ENCODE measurements around the gene TTC9.

TTC9 gene

GRCh38 chr14:70645892-70646291 is 4.2 kb downstream of the TTC9 start:
- no peak for DNase-seq (ENCODE audit: low spot score)

DNA sequence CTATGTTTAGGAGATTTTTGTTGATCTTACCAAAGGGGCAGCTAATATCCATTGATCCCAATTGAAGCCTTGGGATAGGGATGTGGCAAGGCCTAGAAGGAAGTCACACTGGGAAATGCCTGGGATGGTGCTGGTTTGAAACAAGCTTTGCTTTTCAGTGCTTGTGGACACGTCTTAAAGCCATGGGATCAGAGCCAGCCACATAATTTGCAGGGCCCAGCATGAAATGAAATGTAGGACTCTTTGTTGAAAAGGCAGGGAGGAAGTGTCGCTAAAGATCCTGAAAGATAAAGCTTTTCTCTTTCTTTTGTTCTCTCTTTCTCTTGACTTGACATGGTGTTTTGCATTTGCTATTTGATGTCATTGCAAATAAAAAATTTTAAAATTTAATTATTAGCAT is 5.0 kb downstream of the TTC9 start:
- no peak for DNase-seq (ENCODE audit: low spot score)

DNA sequence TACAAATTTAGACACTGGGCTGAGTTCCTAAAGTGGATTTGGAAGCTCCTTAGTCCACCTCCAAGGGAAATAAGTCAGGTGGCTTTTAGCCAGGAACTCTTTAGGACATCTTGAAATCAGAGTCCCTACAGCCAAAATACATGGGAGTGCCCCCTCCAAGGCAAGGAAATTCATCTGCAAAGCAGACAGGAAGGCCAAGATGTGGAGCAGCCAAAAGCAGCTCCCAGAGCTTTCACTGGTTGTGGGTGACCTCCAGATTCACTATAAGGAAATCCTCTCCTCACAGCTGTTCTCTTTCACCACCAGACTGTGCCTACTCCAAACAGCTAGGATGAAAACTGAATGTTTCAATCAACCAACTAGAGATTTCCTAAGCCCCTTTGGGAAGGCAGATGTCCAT is 6.6 kb downstream of the TTC9 start:
- no peak for DNase-seq (ENCODE audit: low spot score)

DNA sequence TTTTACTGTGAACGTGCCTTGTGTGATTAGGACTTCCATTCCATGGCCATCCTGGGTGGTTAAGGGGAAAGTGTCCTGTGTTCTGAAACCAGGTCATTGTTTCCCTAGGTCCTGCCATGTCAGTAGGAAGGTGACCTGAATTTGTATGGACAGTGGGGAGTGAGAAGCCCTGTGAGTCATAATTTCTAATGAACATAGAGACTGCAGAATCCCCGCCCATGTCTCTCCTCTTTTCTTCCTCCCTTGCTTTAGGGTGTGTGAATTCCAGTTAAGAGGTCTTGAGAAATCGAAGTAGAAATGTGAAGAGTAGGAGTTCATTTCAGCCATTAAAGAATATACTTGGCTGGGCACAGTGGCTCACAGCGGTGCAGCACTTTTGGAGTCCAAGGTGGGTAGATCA is 8.1 kb downstream of the TTC9 start:
- no peak for DNase-seq (ENCODE audit: low spot score)

DNA sequence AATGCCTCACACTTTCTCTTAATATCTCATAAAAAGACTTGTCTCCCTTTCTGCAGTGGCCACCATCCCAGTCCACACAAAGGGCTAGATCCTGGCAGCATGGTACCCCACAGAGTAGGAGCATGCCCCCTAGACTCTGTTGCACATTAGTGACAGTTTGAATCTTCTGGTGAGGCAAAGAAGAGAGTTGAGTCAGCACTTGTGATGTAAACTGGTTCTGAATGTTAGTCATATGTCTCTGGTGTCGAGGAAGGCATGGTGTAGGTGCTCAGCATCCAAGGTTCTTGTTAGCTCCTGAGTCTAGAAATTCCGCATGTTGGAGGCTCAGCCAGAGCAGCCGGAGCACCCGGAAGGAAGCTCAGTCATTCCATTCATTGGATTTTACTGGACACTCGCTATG is 9.8 kb downstream of the TTC9 start:
- DNase-seq (ENCODE audit: low spot score), result no peak

- DNase-seq (ENCODE audit: low spot score), result no peak
These were observed 11.2 kb downstream of the TTC9 start for GRCh38 chr14:70652871-70653270.

DNA sequence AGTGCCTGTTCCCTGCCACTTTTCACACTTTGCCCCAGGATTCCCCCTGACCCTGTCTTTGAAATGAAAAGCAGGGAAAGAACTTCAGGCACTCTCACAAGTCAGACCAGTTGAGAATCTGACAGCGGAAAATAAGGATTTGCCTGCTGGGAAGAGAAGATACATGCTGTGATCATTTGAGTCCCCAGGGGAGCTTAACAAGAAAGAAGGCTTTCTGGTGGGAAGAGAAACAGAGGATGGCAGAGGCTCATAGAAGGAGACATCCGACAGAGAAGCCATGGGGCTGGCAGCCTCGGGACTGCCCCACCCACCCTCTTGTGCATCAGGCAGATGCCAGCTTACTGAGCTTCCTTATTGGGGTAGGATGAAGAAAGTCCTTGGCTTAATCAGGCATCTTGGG is 11.9 kb downstream of the TTC9 start:
- no peak for DNase-seq (ENCODE audit: low spot score)

DNA sequence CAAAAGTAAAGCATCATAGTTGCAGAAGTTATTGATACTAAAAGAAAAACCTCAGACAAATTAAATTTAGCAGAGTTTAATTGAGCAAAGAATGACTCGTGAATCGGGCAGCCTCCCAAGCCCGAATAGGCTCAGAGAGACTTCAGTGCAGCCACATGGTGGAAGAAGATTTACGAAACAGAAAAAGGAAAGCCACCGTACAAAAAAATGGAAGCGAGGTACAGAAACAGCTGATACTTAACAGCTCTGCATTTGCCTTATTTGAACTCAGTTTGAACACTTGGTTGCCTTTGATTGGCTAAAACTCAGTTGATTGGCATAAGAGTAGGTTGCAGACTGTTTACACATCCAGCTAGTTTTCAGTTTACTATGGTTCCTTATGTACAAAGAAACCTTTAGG is 12.9 kb downstream of the TTC9 start:
- DNase-seq (ENCODE audit: low spot score), result no peak

DNA sequence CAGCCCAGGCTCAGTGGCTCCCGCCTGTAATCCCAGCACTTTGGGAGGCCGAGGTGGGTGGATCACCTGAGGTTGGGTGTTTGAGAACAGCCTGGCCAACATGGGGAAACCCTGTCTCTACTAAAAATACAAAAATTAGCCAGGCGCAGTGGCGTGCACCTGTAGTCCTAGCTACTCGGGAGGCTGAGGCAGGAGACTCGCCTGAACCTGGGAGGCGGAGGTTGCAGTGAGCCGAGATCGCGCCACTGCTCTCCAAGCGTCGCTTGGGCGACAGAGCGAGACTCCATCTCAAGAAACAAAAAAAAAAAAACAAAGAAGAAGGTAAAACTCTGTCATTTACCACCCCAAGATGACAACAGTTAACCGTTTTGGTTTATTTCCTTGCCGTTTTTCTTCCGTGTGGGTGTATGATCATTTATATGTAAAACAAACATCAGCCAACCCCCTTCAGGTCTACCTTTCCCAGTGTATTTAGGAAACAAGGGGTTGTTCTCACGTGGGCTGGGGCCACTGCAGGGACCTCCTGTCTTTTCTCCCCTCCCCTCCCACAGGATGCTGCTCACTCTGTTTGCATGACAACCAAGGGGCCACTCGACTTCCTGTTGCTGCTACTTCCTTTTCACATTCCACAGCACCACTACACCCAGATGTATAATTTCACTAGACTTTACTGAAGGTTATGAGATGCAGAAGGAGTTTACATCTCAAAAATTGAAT is 13.6 kb downstream of the TTC9 start:
- no peak for DNase-seq (ENCODE audit: low spot score)

- DNase-seq (ENCODE audit: low spot score), result no peak
These were observed 17.2 kb downstream of the TTC9 start for GRCh38 chr14:70658899-70659298.

- no peak for DNase-seq (ENCODE audit: low spot score)
These were observed 19.5 kb downstream of the TTC9 start for GRCh38 chr14:70660967-70661893.

DNA sequence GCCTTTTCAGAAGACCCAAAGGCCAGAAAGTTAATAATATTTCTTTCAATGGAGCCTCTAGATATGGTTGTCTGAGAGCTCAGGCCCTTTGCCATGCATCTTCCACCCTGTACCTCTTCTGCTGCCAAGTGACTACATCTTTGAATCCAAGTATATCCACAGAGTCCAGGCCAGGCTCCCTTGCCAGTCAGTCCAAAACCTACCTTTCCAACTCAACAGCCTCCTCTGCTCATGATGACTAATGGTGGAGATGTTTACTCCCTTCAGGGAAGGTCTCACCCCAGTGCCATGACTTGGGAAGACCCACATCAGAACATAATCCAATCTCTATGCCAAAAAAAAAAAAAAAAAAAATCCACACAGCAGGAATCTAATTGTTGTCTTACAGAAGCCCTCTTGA is 20.4 kb downstream of the TTC9 start:
- no peak for DNase-seq (ENCODE audit: low spot score)

GRCh38 chr14:70662816-70663215 is 21.1 kb downstream of the TTC9 start:
- DNase-seq (ENCODE audit: low spot score), result no peak

DNA sequence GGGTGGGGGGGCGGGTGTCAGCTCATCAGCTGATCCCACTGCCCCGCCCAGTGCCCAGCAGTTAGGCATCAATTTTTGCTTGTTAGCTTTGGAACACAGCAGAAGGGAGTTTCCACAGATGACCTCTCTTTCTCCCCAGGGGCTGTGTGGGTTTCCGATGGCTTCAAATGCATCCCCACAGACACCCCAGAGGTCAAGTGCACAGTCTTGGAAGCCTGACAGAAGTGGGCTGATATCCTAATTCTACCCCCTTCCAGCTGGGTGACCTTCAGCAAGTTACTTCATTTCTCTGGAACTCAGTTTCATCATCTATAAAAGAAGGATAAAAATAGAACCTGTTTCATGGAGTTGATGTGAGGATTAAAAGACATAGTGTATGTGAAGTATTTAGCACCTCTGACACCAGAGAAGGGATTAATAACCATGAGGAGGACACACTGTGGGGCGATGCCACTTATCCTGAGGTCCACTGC is 22.0 kb downstream of the TTC9 start:
- peak; percentile 19 for DNase-seq (ENCODE audit: low spot score)

DNA sequence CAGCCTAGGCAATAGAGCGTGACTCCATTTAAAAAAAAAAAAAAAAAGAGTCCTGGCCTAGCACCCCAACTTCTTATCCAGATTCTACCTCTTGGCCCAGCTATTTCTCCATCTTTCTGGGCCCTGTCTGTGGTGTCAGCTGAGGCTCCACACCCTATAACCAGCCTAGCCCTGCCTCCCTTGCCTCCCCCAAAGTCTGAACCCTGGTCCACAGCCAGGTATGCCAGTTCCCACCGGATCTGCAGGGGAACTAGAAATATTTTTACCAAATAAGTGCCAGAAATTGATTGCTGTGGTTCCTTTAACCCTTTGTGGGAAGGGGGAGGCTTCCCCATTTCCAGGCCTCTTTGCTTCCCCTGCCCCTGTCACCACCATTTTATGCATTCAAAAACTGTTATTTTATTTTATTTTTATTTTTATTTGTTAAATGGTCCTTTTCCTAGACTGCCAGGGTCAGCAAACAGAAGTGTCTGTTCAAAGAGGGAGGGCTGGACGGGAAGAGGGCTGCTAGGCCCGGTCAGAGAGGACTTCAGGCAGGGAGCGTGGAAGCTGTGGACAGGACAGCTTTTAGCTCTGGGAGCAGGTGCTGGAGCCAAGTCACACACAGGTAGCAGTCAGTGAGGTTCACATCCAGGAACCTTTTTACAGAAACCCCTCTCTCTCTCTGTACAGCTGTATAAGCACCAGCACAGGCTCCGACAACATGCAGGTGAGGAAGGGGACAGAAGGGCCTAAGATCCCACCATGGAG is 23.2 kb downstream of the TTC9 start:
- DNase-seq (ENCODE audit: low spot score), result no peak

DNA sequence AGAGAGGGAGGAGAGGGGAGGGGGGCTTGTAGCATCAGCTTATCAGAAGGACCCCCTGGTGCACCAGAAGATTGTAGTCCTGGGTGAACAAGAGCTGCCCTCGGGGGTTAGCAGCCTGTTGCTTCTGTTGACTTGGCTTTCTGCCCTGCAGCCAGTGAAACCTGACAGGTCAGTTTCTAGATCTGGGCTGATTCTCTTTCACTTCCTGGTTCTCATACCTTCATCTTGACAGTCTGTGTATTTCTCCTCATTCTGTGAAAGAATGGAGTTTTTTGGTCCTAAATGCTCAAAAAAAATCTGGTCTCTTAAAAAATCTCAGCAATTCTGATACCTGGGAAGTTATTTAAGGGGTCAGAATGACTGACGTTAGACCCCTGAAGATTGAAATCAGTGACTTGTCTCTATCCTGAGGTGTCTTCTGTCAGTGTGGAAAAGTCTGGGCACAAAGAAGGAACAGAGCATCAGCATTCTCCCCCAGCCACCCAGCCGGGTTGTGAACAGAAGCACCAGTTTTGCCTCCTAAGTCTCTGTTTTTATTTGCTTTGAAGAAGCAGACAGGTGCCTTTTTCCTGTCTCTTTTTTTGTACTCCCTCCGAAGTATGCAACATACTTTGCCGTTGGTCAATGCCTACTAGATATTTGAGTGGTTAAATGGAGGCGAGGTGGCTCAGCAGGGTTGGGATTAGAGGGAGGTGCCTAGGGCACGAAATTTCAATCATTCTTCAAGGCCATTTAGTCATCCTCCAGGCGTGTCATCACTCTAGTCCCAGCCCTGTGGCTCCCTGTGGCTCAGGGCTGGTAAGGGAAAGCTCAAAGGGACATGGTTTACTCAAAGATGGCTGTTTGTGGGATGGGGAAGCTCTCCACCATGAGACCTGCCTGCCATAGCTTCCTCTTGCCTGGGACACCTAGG is 24.0 kb downstream of the TTC9 start:
- peak; percentile 43 for DNase-seq (ENCODE audit: low spot score)

GRCh38 chr14:70666361-70666686 is 24.6 kb downstream of the TTC9 start:
- DNase-seq (ENCODE audit: low spot score), result no peak

DNA sequence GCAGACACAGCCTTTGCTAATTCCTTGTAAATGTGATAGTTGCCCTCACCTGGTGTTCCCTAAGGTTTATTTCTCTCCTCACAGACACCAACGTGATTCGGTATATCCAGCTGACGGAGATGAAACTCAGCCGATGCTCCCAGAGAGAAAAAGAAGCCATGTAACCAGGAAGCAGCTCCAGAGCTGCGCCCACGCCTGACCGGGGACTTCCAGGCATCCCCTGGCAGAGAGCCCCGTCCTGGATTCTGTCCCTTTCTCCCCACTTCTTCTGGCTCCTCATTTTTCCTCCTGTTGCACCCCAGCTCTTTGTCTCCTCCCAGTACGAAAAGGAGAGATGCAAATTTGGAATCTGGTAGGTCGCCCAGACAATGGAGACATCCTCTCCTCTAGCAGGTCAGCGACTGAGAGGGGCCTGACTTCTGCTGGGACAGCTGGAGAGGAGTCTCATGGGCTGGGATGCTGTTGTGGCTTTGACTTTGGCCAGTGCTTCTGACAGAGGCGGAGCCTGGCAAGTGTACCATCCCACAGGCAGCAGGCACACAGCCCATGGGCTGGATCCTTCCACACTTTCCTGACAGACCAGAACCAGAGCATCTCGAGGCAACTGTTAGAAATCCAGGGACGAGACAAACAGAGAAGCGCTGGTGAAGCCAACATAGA is 29.4 kb downstream of the TTC9 start:
- peak; percentile 14 for DNase-seq (ENCODE audit: low spot score)

DNA sequence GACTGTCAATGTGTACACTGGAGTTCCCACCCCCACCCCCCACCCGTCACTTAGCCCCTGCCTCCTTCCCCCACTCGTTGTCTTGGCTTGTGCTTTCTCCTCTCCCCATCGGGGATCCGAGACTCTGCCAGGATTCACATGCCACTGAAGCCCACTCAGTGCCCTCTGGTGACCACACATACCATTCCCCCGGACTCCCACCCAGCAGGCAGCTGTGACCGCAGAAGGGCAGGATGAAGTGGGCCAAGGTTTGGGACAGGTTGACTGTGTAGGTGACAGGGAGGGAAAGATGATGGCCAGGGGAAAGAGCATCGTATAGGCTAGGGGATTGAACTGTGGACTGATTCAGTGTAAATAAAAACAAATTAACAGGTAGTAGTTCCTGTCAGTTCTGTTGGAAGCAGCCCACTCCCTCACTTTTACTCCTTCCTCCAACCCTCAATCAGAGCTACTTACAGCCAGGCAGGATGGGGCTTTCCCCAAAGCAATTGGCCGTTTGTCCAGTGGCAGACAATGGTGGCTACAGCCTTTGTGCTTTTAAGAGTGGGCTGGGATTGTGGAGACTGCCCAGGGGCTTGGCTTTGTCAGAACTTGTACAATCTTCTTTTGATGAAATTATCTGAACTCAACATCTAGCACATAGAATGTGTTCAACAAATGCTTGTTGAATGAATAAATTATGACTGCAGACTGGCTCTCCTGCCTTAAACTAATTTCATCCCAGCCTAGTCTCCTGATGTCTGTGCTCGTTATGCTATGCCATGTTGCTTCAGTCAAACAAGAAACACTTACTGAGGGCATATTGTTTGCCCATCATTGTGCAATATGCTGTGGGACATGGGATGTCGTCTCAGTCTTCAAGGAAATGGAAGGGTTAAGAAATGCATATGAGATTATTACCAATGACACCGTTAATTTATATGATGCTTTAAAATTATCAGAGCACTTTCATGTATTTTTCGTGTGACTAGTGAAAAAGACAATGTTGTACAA is 30.2 kb downstream of the TTC9 start:
- DNase-seq (ENCODE audit: low spot score), result no peak

DNA sequence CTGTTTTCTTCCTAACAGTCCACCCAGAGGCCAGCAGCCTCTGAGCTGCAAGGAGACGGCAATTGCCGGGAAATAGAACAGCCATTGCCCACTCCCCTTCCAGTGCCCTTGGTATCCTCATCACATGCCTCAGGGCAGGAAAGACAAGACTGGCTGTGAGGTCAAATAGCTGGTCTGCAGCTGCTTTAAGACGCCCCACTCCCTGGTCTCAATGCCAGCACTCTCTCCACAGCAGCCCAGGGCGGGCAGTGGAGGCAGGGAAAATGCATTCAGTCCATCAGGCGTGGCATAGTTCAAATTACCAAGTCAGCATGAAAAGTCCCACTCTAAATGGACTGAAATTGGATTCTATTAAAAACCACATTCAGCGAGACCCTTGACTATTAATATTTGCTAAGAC is 35.6 kb downstream of the TTC9 start:
- no peak for DNase-seq (ENCODE audit: low spot score)

Measured in hepatic stellate cell (primary cell).